Stimulated activated CD8-positive, alpha-beta memory T cell treated with anti-CD3 and anti-CD28 coated beads, Interleukin-4, amount 100 ng/mL, for 48 hours (primary cell): ENCODE results near the gene CYFIP1.
A peak's percentile ranks its signal among the peaks of the same experiment; 100 is the strongest.

Experiments
- DNase-seq: peaks from one replicate; pipeline ENCODE4 v3.0.0-alpha.2; 2020

The CYFIP1 gene

GRCh38 chr15:22887157-22887951 is 92.8 kb downstream of the CYFIP1 start:
- DNase-seq, result no peak

GRCh38 chr15:22885120-22885519 is 95.0 kb downstream of the CYFIP1 start:
- no peak for DNase-seq

- DNase-seq, result peak; percentile 32
Measured at GRCh38 chr15:22884344-22884743, 95.8 kb downstream of the CYFIP1 start.

- no peak for DNase-seq
Measured at GRCh38 chr15:22883196-22883595, 97.0 kb downstream of the CYFIP1 start.

GRCh38 chr15:22881739-22882440 is 98.3 kb downstream of the CYFIP1 start:
- no peak for DNase-seq

GRCh38 chr15:22880981-22881738 is 99.0 kb downstream of the CYFIP1 start:
- DNase-seq, result no peak

- DNase-seq, result no peak
Measured at GRCh38 chr15:22880068-22880980, 99.8 kb downstream of the CYFIP1 start.

GRCh38 chr15:22878103-22878502 is 102.1 kb downstream of the CYFIP1 start:
- no peak for DNase-seq

GRCh38 chr15:22877607-22878006 is 102.6 kb downstream of the CYFIP1 start:
- DNase-seq, result no peak

- DNase-seq, result no peak
Measured at GRCh38 chr15:22877117-22877516, 103.1 kb downstream of the CYFIP1 start.

- no peak for DNase-seq
Measured at GRCh38 chr15:22874966-22875365, 105.2 kb downstream of the CYFIP1 start.

- no peak for DNase-seq
Measured at GRCh38 chr15:22874256-22874655, 105.9 kb downstream of the CYFIP1 start.

GRCh38 chr15:22873841-22874240 is 106.3 kb downstream of the CYFIP1 start:
- no peak for DNase-seq

- no peak for DNase-seq
Measured at GRCh38 chr15:22872936-22873701, 107.0 kb downstream of the CYFIP1 start.

- no peak for DNase-seq
Measured at GRCh38 chr15:22871481-22872086, 108.6 kb downstream of the CYFIP1 start.

- DNase-seq, result no peak
Measured at GRCh38 chr15:22870865-22871264, 109.3 kb downstream of the CYFIP1 start.

GRCh38 chr15:22869856-22870255 is 110.3 kb downstream of the CYFIP1 start:
- no peak for DNase-seq

- DNase-seq, result no peak
Measured at GRCh38 chr15:22868928-22869327, 111.2 kb downstream of the CYFIP1 start.

GRCh38 chr15:22868495-22868894 is 111.7 kb downstream of the CYFIP1 start:
- DNase-seq, result no peak

GRCh38 chr15:22867886-22868285 is 112.3 kb downstream of the CYFIP1 start:
- DNase-seq, result no peak

- DNase-seq, result no peak
Measured at GRCh38 chr15:22866079-22866478, 114.1 kb downstream of the CYFIP1 start.
